Activated CD8-positive, alpha-beta T cell treated with anti-CD3 and anti-CD28 coated beads for 36 hours (primary cell): ENCODE measurements around the gene GFI1. TPM values are rescaled to one million over a fixed set of nuclear protein-coding genes. Genes with fewer than 3 reads are reported as not detected.
A peak's percentile ranks its signal among the peaks of the same experiment; 100 is the strongest.
"Not testable (repeated sequence)": the region's sequence is repeated elsewhere in the genome, so short reads cannot be mapped to it uniquely, and the experiment has no call there.

ENCODE experiments used
- ATAC-seq: fragments of 200-7000 bp; cut with Tn5 transposase; one replicate; pipeline ENCODE4 v1.10.0; 2021; ENCODE audit warnings: mild to moderate bottlenecking, moderate library complexity
- CTCF ChIA-PET: fragments of 350-600 bp; sonication (Branson Sonifier 250); formaldehyde crosslinking; loops from one replicate; lab custom pipeline; 2021; ENCODE audit warnings: antibody characterized with exemption; lab: Charles Lee
- POLR2A ChIA-PET: fragments of 350-600 bp; sonication (Branson Sonifier 250); formaldehyde crosslinking; loops from one replicate; lab custom pipeline; 2021; ENCODE audit warnings: antibody characterized with exemption; lab: Charles Lee
- DNase-seq: peaks from one replicate; pipeline ENCODE4 v3.0.0-alpha.2; 2020
- H3K27ac Mint-ChIP-seq: one replicate; pipeline ENCODE4 v1.8.0; 2021; ENCODE audit warnings: mild to moderate bottlenecking, mixed read lengths
- H3K27me3 Mint-ChIP-seq: one replicate; pipeline ENCODE4 v1.8.0; 2021; ENCODE audit warnings: mixed read lengths
- H3K36me3 Mint-ChIP-seq: one replicate; pipeline ENCODE4 v1.8.0; 2021; ENCODE audit warnings: low read depth, mixed read lengths
- H3K4me1 Mint-ChIP-seq: one replicate; pipeline ENCODE4 v1.8.0; 2021; ENCODE audit warnings: low read depth, mixed read lengths
- H3K4me3 Mint-ChIP-seq: one replicate; pipeline ENCODE4 v1.8.0; 2021; ENCODE audit warnings: mild to moderate bottlenecking, moderate library complexity, mixed read lengths
- H3K9me3 Mint-ChIP-seq: one replicate; pipeline ENCODE4 v1.8.0; 2021; ENCODE audit warnings: mixed read lengths
- CTCF ChIP-seq: fragments of 200-600 bp; IDR thresholded peaks from one replicate; pipeline ENCODE4 v1.8.0; 2022; ENCODE audit warnings: antibody characterized with exemption, mild to moderate bottlenecking
- intact Hi-C: fragments of 100-400 bp; cut with micrococcal nuclease; formaldehyde crosslinking; loops from one replicate; pipeline ENCODE4 v1.10.0; 2022
- total RNA-seq, 2 experiments: library from RNA; stranded (reverse); gene quantifications; one replicate each; pipeline ENCODE4 v1.2.3, GENCODE V29; 2021

The GFI1 gene
- total RNA-seq, result 10 to 100 TPM; 54.3 to 55.3 TPM

GRCh38 chr1:92486251-92487077, at the start of gene GFI1:
Gene GFI1 (minus strand): TSS chr1:92486925. CDS start chr1:92483487, 3,438 bp downstream.
- intact Hi-C loops, result loop anchor here (2.0 to 5.0 kb wide), 3 partner anchors 52 to 111 kb away; no protein-coding TSS in a partner anchor
- Mint-ChIP-seq H3K27ac (peak within 1 kb of the TSS; percentile 98), H3K4me1 (peaks cover 26% of the 10 kb centered on the region), H3K4me3 (peak within 1 kb of the TSS; percentile 98), H3K36me3 (peaks cover 47% of the 10 kb centered on the region), H3K27me3 (no peaks in the 10 kb centered on the region), H3K9me3 (no peaks in the 10 kb centered on the region)
- ChIA-PET CTCF (interaction anchor here (0.6 to 5.0 kb wide), 24 partner anchors 8 to 603 kb away, joined by 3 to 51 read pairs (median 4); partner anchors contain the start of genes GLMN and RPAP2), POLR2A (interaction anchor here (0.5 to 10.9 kb wide), 29 partner anchors 10 to 404 kb away, joined by 3 to 213 read pairs (median 4); partner anchors contain the start of gene GLMN)
- ATAC-seq (peak; percentile 53), DNase-seq (peak; percentile 92)
- no peak for TF ChIP-seq CTCF

DNA sequence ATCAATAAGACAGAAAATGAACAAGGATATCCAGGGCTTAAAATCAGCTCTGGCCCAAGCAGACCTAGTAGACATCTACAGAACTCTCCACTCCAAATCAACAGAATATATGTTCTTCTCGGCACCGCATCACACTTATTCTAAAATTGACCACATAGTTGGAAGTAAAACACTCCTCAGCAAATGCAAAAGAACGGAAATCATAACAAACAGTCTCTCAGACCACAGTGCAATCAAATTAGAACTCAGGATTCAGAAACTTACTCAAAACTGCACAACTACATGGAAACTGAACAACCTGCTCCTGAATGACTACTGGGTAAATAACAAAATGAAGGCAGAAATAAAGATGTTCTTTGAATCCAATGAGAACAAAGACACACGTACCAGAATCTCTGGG, 45.6 kb upstream of the GFI1 start:
- peaks cover 67% of the 10 kb centered on the region for H3K36me3 Mint-ChIP-seq
- H3K27me3 Mint-ChIP-seq, CTCF ChIA-PET, DNase-seq, intact Hi-C loops, ATAC-seq: not testable (repeated sequence)
- H3K4me3 Mint-ChIP-seq, result peak overlapping the region; percentile 29
- peaks cover 59% of the 10 kb centered on the region for H3K4me1 Mint-ChIP-seq
- POLR2A ChIA-PET, result interaction anchor here (1.3 kb wide), 1 partner anchor 45 kb away, joined by 3 read pairs; the partner anchor contains the start of gene GFI1
- peak overlapping the region; percentile 89 for H3K27ac Mint-ChIP-seq
- peaks cover 30% of the 10 kb centered on the region for H3K9me3 Mint-ChIP-seq

DNA sequence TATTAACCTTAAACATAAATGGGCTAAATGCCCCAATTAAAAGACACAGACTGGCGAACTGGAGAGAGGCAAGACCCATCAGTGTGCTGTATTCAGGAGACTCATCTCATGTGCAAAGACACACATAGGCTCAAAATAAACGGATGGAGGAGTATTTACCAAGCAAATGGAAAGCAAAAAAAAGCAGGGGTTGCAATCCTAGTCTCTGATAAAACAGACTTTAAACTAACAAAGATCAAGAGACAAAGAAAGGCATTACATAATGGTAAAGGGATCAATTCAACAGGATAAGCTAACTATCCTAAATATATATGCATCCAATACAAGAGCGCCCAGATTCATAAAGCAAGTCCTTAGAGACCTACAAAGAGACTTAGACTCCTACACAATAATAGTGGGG, 45.2 kb upstream of the GFI1 start:
- peak overlapping the region; percentile 29 for H3K4me3 Mint-ChIP-seq
- CTCF ChIA-PET, H3K27me3 Mint-ChIP-seq, DNase-seq, ATAC-seq, intact Hi-C loops: not testable (repeated sequence)
- peak overlapping the region; percentile 89 for H3K27ac Mint-ChIP-seq
- peaks cover 69% of the 10 kb centered on the region for H3K36me3 Mint-ChIP-seq
- peaks cover 58% of the 10 kb centered on the region for H3K4me1 Mint-ChIP-seq
- H3K9me3 Mint-ChIP-seq, result peaks cover 30% of the 10 kb centered on the region
- POLR2A ChIA-PET, result interaction anchor here (1.3 kb wide), 1 partner anchor 45 kb away, joined by 3 read pairs; the partner anchor contains the start of gene GFI1

- Mint-ChIP-seq H3K27ac (no peak overlapping the region), H3K36me3 (peaks cover 48% of the 10 kb centered on the region), H3K27me3 (no peaks in the 10 kb centered on the region), H3K4me1 (peaks cover 23% of the 10 kb centered on the region), H3K9me3 (peaks cover 9% of the 10 kb centered on the region), H3K4me3 (no peak overlapping the region)
- ChIA-PET CTCF (no interaction called here), POLR2A (no interaction called here)
- intact Hi-C loops, result no loop called here
- ATAC-seq (no peak), DNase-seq (no peak)
- no peak for TF ChIP-seq CTCF
Observed at GRCh38 chr1:92527670-92528069, 40.9 kb upstream of the GFI1 start.

DNA sequence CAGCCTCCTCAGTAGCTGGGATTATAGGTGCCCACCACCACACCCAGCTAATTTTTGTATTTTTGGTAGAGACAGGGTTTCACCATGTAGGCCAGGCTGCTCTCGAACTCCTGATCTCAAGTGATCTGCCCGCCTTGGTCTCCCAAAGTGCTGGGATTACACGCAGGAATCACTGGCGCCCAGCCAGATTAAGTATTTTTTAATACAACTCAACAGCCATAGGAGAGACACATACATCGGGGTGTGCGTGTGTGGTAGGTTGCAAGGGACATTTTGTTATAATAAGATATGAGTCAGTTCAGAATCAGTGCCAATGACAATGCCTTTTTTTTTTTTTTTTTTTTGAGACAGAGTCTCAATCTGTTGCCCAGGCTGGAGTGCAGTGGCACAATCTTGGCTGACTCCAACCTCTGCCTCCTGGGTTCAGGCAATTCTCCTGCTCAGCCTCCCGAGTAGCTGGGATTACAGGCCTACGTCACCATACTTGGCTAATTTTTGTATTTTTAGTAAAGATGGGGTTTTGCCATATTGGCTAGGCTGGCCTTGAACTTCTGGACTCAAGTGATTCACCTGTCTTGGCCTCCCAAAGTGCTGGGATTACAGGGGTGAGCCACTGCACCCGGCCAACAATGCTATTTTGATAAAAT, 38.3 kb upstream of the GFI1 start:
- intact Hi-C loops, ATAC-seq, H3K4me1 Mint-ChIP-seq, H3K4me3 Mint-ChIP-seq, DNase-seq, H3K27me3 Mint-ChIP-seq, H3K9me3 Mint-ChIP-seq, H3K27ac Mint-ChIP-seq: not testable (repeated sequence)
- CTCF ChIA-PET, result interaction anchor here (0.6 kb wide), 1 partner anchor 22 kb away, joined by 4 read pairs; no protein-coding TSS in a partner anchor
- POLR2A ChIA-PET, result interaction anchor here (0.8 to 1.6 kb wide), 2 partner anchors 10 to 40 kb away, joined by 3 to 5 read pairs; no protein-coding TSS in a partner anchor
- peaks cover 31% of the 10 kb centered on the region for H3K36me3 Mint-ChIP-seq

DNA sequence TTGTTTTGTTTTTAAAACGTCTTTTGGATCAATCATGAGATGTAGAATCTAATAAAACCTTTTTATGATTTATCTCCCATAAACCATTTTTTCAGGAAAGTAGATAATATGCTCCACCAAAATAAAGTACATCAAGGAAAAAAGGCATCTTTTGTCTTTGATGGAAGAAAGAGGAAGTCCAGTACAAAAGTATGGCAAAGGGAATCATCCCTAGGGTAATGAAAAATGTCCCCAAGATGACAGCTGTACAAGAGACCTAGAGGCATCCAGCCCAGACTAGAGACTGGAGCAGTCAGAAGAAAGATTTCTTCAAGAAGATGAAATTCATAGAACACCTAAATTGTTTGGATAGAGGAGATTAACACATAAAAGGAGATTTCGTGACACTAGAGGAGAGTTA, 32.3 kb upstream of the GFI1 start:
- CTCF ChIA-PET, result interaction anchor here (0.6 to 1.2 kb wide), 2 partner anchors 77 to 209 kb away, joined by 3 read pairs; no protein-coding TSS in a partner anchor

More for the DNA sequence above, 32.3 kb upstream of the GFI1 start:
- intact Hi-C loops, result no loop called here
- ATAC-seq (no peak), DNase-seq (no peak)
- Mint-ChIP-seq H3K9me3 (no peaks in the 10 kb centered on the region), H3K27me3 (no peaks in the 10 kb centered on the region), H3K27ac (no peak overlapping the region), H3K36me3 (peaks cover 47% of the 10 kb centered on the region), H3K4me3 (no peak overlapping the region), H3K4me1 (peaks cover 27% of the 10 kb centered on the region)
- POLR2A ChIA-PET, result interaction anchor here (1.8 kb wide), 1 partner anchor 14 kb away, joined by 4 read pairs; no protein-coding TSS in a partner anchor
- TF ChIP-seq CTCF, result no peak
